SK-N-SH treated with all-trans-retinoic acid at 6 μM for 48 hours (cell line): ENCODE data around the gene PNMA1.

Experiments
- ATAC-seq: fragments of 200-7000 bp; cut with Tn5 transposase; 3 replicates; pipeline ENCODE4 v1.9.1; 2020; ENCODE audit warnings: mild to moderate bottlenecking, moderate library complexity
- ARNTL ChIP-seq: fragments of 450-650 bp; formaldehyde crosslinking; IDR thresholded peaks from 2 replicates; pipeline ENCODE4 v1.5.0; 2020; ENCODE audit warnings: low read depth, mild to moderate bottlenecking, moderate library complexity, borderline replicate concordance
- BACH2 ChIP-seq: fragments of 250-450 bp; sonication (Bioruptor Pico); IDR thresholded peaks from 2 replicates; pipeline ENCODE4 v1.9.0; 2021; ENCODE audit warnings: mild to moderate bottlenecking, borderline replicate concordance
- CSDC2 ChIP-seq: fragments of 250-450 bp; sonication (Bioruptor Pico); IDR thresholded peaks from 2 replicates; pipeline ENCODE4 v1.5.0; 2020; ENCODE audit warnings: mild to moderate bottlenecking, moderate library complexity
- ESRRG ChIP-seq: fragments of 250-450 bp; sonication (Bioruptor Pico); IDR thresholded peaks from 2 replicates; pipeline ENCODE4 v1.6.1; 2021; ENCODE audit warnings: mild to moderate bottlenecking
- GLIS3 ChIP-seq: fragments of 250-450 bp; sonication (Bioruptor Pico); IDR thresholded peaks from 2 replicates; pipeline ENCODE4 v1.5.0; 2020; ENCODE audit warnings: mild to moderate bottlenecking, moderate library complexity
- ISL1 ChIP-seq: fragments of 250-450 bp; sonication (Bioruptor Pico); IDR thresholded peaks from 2 replicates; pipeline ENCODE4 v2.1.2; 2022; ENCODE audit warnings: mild to moderate bottlenecking, moderate library complexity
- OSR1 ChIP-seq: fragments of 250-450 bp; sonication (Bioruptor Pico); IDR thresholded peaks from 2 replicates; pipeline ENCODE4 v1.8.0; 2022; ENCODE audit warnings: moderate library complexity, mild to moderate bottlenecking, inconsistent platforms
- PPARA ChIP-seq: fragments of 250-450 bp; sonication (Bioruptor Pico); IDR thresholded peaks from 2 replicates; pipeline ENCODE4 v1.5.0; 2020; ENCODE audit warnings: mild to moderate bottlenecking, borderline replicate concordance
- RARB ChIP-seq: fragments of 250-450 bp; sonication (Bioruptor Pico); IDR thresholded peaks from 2 replicates; pipeline ENCODE4 v1.8.0; 2021; ENCODE audit warnings: mild to moderate bottlenecking, moderate library complexity
- SNAI2 ChIP-seq: fragments of 250-450 bp; sonication (Bioruptor Pico); IDR thresholded peaks from 2 replicates; pipeline ENCODE4 v1.5.0; 2020; ENCODE audit warnings: mild to moderate bottlenecking, moderate library complexity
- TCF4 ChIP-seq: fragments of 250-450 bp; sonication (Bioruptor Pico); IDR thresholded peaks from 2 replicates; pipeline ENCODE4 v1.8.0; 2021; ENCODE audit warnings: mild to moderate bottlenecking, moderate library complexity, borderline replicate concordance
- ZC3H10 ChIP-seq: fragments of 250-450 bp; sonication (Bioruptor Pico); IDR thresholded peaks from 2 replicates; pipeline ENCODE4 v1.5.1; 2021; ENCODE audit warnings: mild to moderate bottlenecking, moderate library complexity
- ZFP3 ChIP-seq: fragments of 250-450 bp; sonication (Bioruptor Pico); IDR thresholded peaks from 2 replicates; pipeline ENCODE4 v1.5.0; 2020; ENCODE audit warnings: mild to moderate bottlenecking, moderate library complexity
- ZFP30 ChIP-seq: fragments of 450-650 bp; formaldehyde crosslinking; IDR thresholded peaks from 2 replicates; pipeline ENCODE4 v1.5.0; 2022; ENCODE audit warnings: mild to moderate bottlenecking, moderate library complexity
- ZNF70 ChIP-seq: fragments of 450-650 bp; formaldehyde crosslinking; IDR thresholded peaks from 2 replicates; pipeline ENCODE4 v1.5.0; 2020; ENCODE audit warnings: mild to moderate bottlenecking, moderate library complexity
- ZNF8 ChIP-seq: fragments of 450-650 bp; formaldehyde crosslinking; IDR thresholded peaks from 2 replicates; pipeline ENCODE4 v1.5.0; 2020; ENCODE audit warnings: mild to moderate bottlenecking, moderate library complexity
- TF ChIP-seq, protein P1 (sequence below): fragments of 250-450 bp; sonication (Bioruptor Pico); IDR thresholded peaks from 2 replicates; pipeline ENCODE4 v1.5.0; 2020; ENCODE audit warnings: mild to moderate bottlenecking, moderate library complexity
- TF ChIP-seq, protein P2 (sequence below): fragments of 250-450 bp; sonication (Bioruptor Pico); IDR thresholded peaks from 2 replicates; pipeline ENCODE4 v1.5.1; 2020; ENCODE audit warnings: low read depth, mild to moderate bottlenecking, moderate library complexity
- TF ChIP-seq, protein P3 (sequence below): fragments of 250-450 bp; sonication (Bioruptor Pico); IDR thresholded peaks from 2 replicates; pipeline ENCODE4 v1.5.1; 2021; ENCODE audit warnings: mild to moderate bottlenecking, moderate library complexity
- TF ChIP-seq, protein P4 (sequence below): fragments of 250-450 bp; sonication (Bioruptor Pico); IDR thresholded peaks from 2 replicates; pipeline ENCODE4 v1.8.0; 2020; ENCODE audit warnings: mild to moderate bottlenecking, moderate library complexity, borderline replicate concordance

PNMA1 gene

DNA sequence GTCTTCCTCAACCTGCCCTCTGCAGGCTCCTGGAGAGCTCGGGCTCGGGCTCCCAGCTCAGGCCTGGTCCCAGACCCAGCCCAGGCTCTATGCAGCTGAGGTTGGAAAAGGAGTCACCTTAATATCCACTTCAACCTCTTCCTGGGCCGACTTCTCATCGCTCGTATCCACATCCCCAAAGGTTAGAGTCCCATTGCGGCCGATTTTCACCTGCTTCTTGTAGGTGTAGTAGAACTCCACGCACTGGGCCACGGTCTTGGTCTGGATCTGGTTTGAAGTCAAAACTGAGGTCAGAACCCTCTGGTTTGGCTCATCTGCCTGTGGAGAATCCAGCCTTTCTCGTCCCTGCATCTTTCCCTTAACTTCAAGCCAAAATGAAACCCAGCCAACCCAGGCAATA lies 8.4 kb upstream of the PNMA1 start:
- ATAC-seq = no peak

DNA sequence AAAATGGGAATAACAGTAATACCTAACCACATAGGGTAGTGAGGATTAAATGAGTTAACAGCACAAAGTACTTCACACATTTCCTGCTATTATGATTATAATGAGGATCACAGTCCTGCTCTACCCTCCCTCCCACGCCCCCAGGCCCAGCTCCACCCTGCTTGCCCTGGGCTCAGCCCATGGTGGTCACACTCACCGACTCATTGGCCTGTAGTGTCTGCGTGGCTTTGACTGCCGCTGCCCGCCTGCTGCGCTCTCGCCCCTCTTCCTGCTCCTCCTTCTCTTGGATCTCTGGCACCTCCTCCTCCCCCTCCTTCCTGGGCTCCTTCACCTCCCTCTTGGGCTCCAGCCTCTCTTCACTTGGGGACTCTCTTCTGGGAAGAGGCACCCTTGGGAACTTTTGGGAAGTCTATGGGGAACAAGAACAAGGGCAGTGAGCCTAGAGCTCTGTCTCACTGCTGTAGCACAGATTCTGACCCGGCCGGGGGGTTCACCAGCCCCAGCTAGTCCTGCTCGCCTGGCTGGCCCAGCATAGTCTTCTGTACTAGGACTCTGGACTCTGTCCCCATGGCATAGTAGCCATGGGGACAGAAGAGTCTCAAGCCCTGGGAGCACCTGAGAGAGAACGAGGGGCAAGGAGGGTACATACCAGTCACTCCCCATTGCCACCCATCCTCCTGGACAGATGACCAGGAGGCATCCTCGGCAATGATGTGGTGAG lies 7.1 kb upstream of the PNMA1 start:
- ATAC-seq = no peak
- no peak for TF ChIP-seq OSR1 (CRISPR knock-in tag)

More for the DNA sequence above, 8.4 kb upstream of the PNMA1 start:
- no peak for TF ChIP-seq RARB (CRISPR knock-in tag)
- no peak for TF ChIP-seq ISL1 (CRISPR knock-in tag)
- no peak for TF ChIP-seq PPARA
- TF ChIP-seq ESRRG = no peak
- TF ChIP-seq GLIS3 = no peak
- no peak for TF ChIP-seq ZFP30
- TF ChIP-seq ZFP3 = no peak
- no peak for TF ChIP-seq ARNTL (CRISPR knock-in tag)
- TF ChIP-seq ZC3H10 = no peak
- TF ChIP-seq, protein P1, sequence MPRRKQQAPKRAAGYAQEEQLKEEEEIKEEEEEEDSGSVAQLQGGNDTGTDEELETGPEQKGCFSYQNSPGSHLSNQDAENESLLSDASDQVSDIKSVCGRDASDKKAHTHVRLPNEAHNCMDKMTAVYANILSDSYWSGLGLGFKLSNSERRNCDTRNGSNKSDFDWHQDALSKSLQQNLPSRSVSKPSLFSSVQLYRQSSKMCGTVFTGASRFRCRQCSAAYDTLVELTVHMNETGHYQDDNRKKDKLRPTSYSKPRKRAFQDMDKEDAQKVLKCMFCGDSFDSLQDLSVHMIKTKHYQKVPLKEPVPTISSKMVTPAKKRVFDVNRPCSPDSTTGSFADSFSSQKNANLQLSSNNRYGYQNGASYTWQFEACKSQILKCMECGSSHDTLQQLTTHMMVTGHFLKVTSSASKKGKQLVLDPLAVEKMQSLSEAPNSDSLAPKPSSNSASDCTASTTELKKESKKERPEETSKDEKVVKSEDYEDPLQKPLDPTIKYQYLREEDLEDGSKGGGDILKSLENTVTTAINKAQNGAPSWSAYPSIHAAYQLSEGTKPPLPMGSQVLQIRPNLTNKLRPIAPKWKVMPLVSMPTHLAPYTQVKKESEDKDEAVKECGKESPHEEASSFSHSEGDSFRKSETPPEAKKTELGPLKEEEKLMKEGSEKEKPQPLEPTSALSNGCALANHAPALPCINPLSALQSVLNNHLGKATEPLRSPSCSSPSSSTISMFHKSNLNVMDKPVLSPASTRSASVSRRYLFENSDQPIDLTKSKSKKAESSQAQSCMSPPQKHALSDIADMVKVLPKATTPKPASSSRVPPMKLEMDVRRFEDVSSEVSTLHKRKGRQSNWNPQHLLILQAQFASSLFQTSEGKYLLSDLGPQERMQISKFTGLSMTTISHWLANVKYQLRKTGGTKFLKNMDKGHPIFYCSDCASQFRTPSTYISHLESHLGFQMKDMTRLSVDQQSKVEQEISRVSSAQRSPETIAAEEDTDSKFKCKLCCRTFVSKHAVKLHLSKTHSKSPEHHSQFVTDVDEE = no peak
- no peak for TF ChIP-seq CSDC2 (CRISPR knock-in tag)
- TF ChIP-seq, protein P2, sequence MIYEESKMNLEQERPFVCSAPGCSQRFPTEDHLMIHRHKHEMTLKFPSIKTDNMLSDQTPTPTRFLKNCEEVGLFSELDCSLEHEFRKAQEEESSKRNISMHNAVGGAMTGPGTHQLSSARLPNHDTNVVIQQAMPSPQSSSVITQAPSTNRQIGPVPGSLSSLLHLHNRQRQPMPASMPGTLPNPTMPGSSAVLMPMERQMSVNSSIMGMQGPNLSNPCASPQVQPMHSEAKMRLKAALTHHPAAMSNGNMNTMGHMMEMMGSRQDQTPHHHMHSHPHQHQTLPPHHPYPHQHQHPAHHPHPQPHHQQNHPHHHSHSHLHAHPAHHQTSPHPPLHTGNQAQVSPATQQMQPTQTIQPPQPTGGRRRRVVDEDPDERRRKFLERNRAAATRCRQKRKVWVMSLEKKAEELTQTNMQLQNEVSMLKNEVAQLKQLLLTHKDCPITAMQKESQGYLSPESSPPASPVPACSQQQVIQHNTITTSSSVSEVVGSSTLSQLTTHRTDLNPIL (CRISPR knock-in tag) = no peak
- no peak for TF ChIP-seq BACH2
- TF ChIP-seq, protein P3, sequence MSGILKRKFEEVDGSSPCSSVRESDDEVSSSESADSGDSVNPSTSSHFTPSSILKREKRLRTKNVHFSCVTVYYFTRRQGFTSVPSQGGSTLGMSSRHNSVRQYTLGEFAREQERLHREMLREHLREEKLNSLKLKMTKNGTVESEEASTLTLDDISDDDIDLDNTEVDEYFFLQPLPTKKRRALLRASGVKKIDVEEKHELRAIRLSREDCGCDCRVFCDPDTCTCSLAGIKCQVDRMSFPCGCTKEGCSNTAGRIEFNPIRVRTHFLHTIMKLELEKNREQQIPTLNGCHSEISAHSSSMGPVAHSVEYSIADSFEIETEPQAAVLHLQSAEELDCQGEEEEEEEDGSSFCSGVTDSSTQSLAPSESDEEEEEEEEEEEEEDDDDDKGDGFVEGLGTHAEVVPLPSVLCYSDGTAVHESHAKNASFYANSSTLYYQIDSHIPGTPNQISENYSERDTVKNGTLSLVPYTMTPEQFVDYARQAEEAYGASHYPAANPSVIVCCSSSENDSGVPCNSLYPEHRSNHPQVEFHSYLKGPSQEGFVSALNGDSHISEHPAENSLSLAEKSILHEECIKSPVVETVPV (CRISPR knock-in tag) = no peak
- TF ChIP-seq TCF4 (CRISPR knock-in tag) = no peak
- TF ChIP-seq, protein P4, sequence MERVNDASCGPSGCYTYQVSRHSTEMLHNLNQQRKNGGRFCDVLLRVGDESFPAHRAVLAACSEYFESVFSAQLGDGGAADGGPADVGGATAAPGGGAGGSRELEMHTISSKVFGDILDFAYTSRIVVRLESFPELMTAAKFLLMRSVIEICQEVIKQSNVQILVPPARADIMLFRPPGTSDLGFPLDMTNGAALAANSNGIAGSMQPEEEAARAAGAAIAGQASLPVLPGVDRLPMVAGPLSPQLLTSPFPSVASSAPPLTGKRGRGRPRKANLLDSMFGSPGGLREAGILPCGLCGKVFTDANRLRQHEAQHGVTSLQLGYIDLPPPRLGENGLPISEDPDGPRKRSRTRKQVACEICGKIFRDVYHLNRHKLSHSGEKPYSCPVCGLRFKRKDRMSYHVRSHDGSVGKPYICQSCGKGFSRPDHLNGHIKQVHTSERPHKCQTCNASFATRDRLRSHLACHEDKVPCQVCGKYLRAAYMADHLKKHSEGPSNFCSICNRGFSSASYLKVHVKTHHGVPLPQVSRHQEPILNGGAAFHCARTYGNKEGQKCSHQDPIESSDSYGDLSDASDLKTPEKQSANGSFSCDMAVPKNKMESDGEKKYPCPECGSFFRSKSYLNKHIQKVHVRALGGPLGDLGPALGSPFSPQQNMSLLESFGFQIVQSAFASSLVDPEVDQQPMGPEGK (CRISPR knock-in tag) = no peak
- TF ChIP-seq OSR1 (CRISPR knock-in tag) = no peak
- TF ChIP-seq SNAI2 (CRISPR knock-in tag) = no peak
- no peak for TF ChIP-seq ZNF8 (CRISPR knock-in tag)

DNA sequence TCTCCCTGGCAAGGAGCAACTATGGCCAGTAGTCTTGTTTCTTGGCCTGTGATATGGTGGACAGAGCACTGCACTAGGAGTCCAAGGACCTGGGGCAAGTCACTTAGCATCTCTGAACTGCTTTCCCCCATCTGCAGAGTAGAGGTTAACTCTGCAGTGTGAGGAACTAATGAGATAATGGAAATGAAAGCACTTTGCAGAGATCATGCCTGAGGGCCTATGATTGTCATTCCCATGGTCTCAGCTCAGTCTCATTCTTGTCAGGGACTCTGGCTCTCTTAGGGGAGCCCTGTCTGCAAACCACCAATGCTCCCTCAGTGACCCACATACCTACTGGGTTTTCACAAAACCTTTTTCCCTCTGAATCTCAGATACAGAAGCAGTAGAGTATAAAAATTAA lies 6.5 kb upstream of the PNMA1 start:
- TF ChIP-seq ESRRG (no peak), PPARA (no peak), ZNF8 (CRISPR knock-in tag) (no peak), SNAI2 (CRISPR knock-in tag) (no peak), ZFP3 (no peak)
- TF ChIP-seq, all 23 proteins: peak for 0

DNA sequence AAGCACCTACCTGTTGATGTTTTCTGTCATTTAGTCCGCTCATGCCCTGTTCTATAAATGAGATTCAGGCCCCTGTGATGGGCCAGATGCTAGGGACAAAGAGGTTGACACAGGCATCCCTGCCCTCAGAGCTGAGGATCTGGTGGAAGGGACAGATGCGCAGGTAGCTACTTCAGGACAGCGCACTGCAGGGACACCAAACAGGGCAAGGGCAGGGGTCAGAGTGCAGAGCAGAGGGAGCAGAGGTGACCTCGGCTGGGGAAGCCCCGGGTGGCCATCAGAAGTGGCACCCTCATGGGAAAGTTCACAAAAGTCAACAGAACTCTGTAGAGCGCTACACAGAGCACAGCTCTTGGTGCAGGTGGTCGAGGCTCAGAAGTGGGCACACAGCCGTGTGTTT lies 5.6 kb upstream of the PNMA1 start:
- TF ChIP-seq, protein P3 (CRISPR knock-in tag) = no peak
- TF ChIP-seq PPARA (no peak), ZNF70 (CRISPR knock-in tag) (no peak)
- no peak for ATAC-seq

More for the DNA sequence above, 6.5 kb upstream of the PNMA1 start:
- no peak for ATAC-seq
